ENCODE results near the gene EFEMP1. TPM values are rescaled to one million over a fixed set of nuclear protein-coding genes. Genes with fewer than 3 reads are reported as not detected.

The EFEMP1 gene
- total and polyA plus RNA-seq, 9 of the 15 experiments (the other 6 are each of a cell fraction or from before 2014, with no cell fraction given): 0.05 to 6.2 (median 0.22) TPM

DNA sequence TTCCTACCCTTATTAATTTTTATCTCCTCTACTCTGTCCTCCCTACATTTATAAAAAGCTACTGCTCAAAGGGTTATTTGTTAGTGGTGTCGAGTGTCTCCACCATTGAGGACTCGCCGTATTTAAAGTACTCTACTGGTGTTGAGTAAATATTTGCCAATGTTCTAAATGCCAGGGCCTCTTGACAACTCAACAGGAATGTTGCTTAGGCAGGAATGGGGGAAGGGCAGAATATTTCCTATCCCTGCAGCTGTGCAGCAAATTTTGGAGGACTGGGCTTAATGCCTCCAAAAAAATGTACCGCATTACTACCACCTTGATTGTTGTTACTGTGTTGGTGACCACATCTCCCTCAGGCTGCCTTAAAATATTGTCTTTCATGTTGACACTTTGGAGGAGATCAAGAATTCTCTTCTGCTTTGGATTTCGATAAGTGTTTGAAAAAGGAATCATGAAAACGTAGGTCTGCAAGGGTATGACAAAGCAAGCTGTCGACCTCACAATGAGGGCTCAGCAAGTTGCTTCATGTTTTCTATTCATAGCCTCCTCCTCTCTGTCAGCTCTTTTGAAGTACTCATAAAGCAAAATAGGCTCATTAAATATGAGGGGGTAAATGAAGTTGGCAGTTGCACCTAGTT is 84.3 kb downstream of the EFEMP1 start:
- CTCF ChIA-PET (ENCODE audit: low intra/inter-chr PET ratio): no interaction called here
- Histone ChIP-seq H3K9ac (ENCODE audit: insufficient read depth in 1 of 2, low read depth in 2 of 2, low read length in 2 of 2) (no peak overlapping the region), H3K9me3 (replicated peaks; ENCODE audit: control insufficient read depth, insufficient read depth, low read depth, low read length) (no peaks in the 10 kb centered on the region), H4K20me1 (replicated peaks; ENCODE audit: control insufficient read depth, insufficient read depth, low read length) (no peaks in the 10 kb centered on the region), H3K4me1 (replicated peaks in 1 of 2; ENCODE audit: control insufficient read depth in 2 of 2, insufficient read depth in 2 of 2, low read length in 2 of 2) (peaks cover 0 to 6% of the 10 kb centered on the region in 2 experiments; a peak in 1 of 5 replicates), H2AFZ (ENCODE audit: low read depth, low read length) (no peak overlapping the region; the same call in 1 of the 2 replicates), H3K4me3 (no peak overlapping the region), H3K4me2 (ENCODE audit: insufficient read depth, low read length) (no peak overlapping the region), H3K36me3 (ENCODE audit: control insufficient read depth, insufficient read depth, low read length) (no peaks in the 10 kb centered on the region), H3K79me2 (ENCODE audit: control insufficient read depth, insufficient read depth, low read length) (no peaks in the 10 kb centered on the region), H3K9me1 (ENCODE audit: control insufficient read depth, insufficient read depth, low read length) (no peaks in the 10 kb centered on the region), H3K27ac (ENCODE audit: extremely low read depth, low read depth, low read length) (no peak overlapping the region), H3K27me3 (ENCODE audit: control insufficient read depth in 2 of 2, insufficient read depth in 2 of 2, low read length in 2 of 2) (no peaks in the 10 kb centered on the region)
- FAIRE-seq (no peak), ATAC-seq (no peak), DNase-seq (ENCODE audit: extremely low read depth in 1 of 4, low spot score in 3 of 4) (no peak)
- no TSS peak for BruUV-seq (replicated peaks)
- in situ Hi-C loops (cut with MboI) (no loop called here), intact Hi-C loops (cut with micrococcal nuclease) (no loop called here)
- TF ChIP-seq, protein P1, sequence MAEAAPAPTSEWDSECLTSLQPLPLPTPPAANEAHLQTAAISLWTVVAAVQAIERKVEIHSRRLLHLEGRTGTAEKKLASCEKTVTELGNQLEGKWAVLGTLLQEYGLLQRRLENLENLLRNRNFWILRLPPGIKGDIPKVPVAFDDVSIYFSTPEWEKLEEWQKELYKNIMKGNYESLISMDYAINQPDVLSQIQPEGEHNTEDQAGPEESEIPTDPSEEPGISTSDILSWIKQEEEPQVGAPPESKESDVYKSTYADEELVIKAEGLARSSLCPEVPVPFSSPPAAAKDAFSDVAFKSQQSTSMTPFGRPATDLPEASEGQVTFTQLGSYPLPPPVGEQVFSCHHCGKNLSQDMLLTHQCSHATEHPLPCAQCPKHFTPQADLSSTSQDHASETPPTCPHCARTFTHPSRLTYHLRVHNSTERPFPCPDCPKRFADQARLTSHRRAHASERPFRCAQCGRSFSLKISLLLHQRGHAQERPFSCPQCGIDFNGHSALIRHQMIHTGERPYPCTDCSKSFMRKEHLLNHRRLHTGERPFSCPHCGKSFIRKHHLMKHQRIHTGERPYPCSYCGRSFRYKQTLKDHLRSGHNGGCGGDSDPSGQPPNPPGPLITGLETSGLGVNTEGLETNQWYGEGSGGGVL (CRISPR knock-in tag; IDR thresholded peaks at IDR 0.05): no peak
- TF ChIP-seq BACH1 (tag; IDR thresholded peaks at IDR 0.05) (0 out of 2 replicates have a peak, but pooled peaks have one; percentile 22), POLR3G (IDR thresholded peaks at IDR 0.05; ENCODE audit: extremely low read depth, insufficient read length, insufficient replicate concordance) (no peak), RBBP5 (IDR thresholded peaks at IDR 0.05; ENCODE audit: borderline replicate concordance, insufficient read depth, low read length, poor library complexity, severe bottlenecking) (no peak), NCOA6 (IDR thresholded peaks at IDR 0.05) (no peak)
- TF ChIP-seq, protein P2, sequence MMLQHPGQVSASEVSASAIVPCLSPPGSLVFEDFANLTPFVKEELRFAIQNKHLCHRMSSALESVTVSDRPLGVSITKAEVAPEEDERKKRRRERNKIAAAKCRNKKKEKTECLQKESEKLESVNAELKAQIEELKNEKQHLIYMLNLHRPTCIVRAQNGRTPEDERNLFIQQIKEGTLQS (IDR thresholded peaks at IDR 0.05): no peak
- TF ChIP-seq, protein P2 (CRISPR knock-in tag; conservative IDR thresholded peaks at IDR 0.05): no peak
- 7% methylated on average over 7 of the region's 7 CpGs for WGBS (ENCODE audit: insufficient coverage, low coverage, missing lambda C conversion rate)
- POLR2A ChIA-PET: interaction anchor here (0.6 to 1.6 kb wide), 3 partner anchors 9 to 15 kb away, joined by 3 to 5 read pairs (median 3); no protein-coding TSS in a partner anchor

Measured in K562 (cell line).